SK-N-SH treated with all-trans-retinoic acid at 6 μM for 48 hours (cell line): ENCODE results near the gene GCSH.

ENCODE experiments used
- ATAC-seq: fragments of 200-7000 bp; cut with Tn5 transposase; 3 replicates; pipeline ENCODE4 v1.9.1; 2020; ENCODE audit warnings: mild to moderate bottlenecking, moderate library complexity
- ARNTL ChIP-seq: fragments of 450-650 bp; formaldehyde crosslinking; IDR thresholded peaks from 2 replicates; pipeline ENCODE4 v1.5.0; 2020; ENCODE audit warnings: low read depth, mild to moderate bottlenecking, moderate library complexity, borderline replicate concordance
- BACH2 ChIP-seq: fragments of 250-450 bp; sonication (Bioruptor Pico); IDR thresholded peaks from 2 replicates; pipeline ENCODE4 v1.9.0; 2021; ENCODE audit warnings: mild to moderate bottlenecking, borderline replicate concordance
- CSDC2 ChIP-seq: fragments of 250-450 bp; sonication (Bioruptor Pico); IDR thresholded peaks from 2 replicates; pipeline ENCODE4 v1.5.0; 2020; ENCODE audit warnings: mild to moderate bottlenecking, moderate library complexity
- GLIS3 ChIP-seq: fragments of 250-450 bp; sonication (Bioruptor Pico); IDR thresholded peaks from 2 replicates; pipeline ENCODE4 v1.5.0; 2020; ENCODE audit warnings: mild to moderate bottlenecking, moderate library complexity
- ISL1 ChIP-seq: fragments of 250-450 bp; sonication (Bioruptor Pico); IDR thresholded peaks from 2 replicates; pipeline ENCODE4 v2.1.2; 2022; ENCODE audit warnings: mild to moderate bottlenecking, moderate library complexity
- OSR1 ChIP-seq: fragments of 250-450 bp; sonication (Bioruptor Pico); IDR thresholded peaks from 2 replicates; pipeline ENCODE4 v1.8.0; 2022; ENCODE audit warnings: moderate library complexity, mild to moderate bottlenecking, inconsistent platforms
- RARB ChIP-seq: fragments of 250-450 bp; sonication (Bioruptor Pico); IDR thresholded peaks from 2 replicates; pipeline ENCODE4 v1.8.0; 2021; ENCODE audit warnings: mild to moderate bottlenecking, moderate library complexity
- SNAI2 ChIP-seq: fragments of 250-450 bp; sonication (Bioruptor Pico); IDR thresholded peaks from 2 replicates; pipeline ENCODE4 v1.5.0; 2020; ENCODE audit warnings: mild to moderate bottlenecking, moderate library complexity
- TOX ChIP-seq: fragments of 250-450 bp; sonication (Bioruptor Pico); IDR thresholded peaks from 2 replicates; pipeline ENCODE4 v1.8.0; 2021; ENCODE audit warnings: mild to moderate bottlenecking, moderate library complexity, borderline replicate concordance
- ZC3H10 ChIP-seq: fragments of 250-450 bp; sonication (Bioruptor Pico); IDR thresholded peaks from 2 replicates; pipeline ENCODE4 v1.5.1; 2021; ENCODE audit warnings: mild to moderate bottlenecking, moderate library complexity
- ZFP3 ChIP-seq: fragments of 250-450 bp; sonication (Bioruptor Pico); IDR thresholded peaks from 2 replicates; pipeline ENCODE4 v1.5.0; 2020; ENCODE audit warnings: mild to moderate bottlenecking, moderate library complexity
- ZFP30 ChIP-seq: fragments of 450-650 bp; formaldehyde crosslinking; IDR thresholded peaks from 2 replicates; pipeline ENCODE4 v1.5.0; 2022; ENCODE audit warnings: mild to moderate bottlenecking, moderate library complexity
- ZNF565 ChIP-seq: fragments of 450-650 bp; formaldehyde crosslinking; conservative IDR thresholded peaks from 2 replicates; pipeline ENCODE4 v1.5.0; 2020; ENCODE audit warnings: low read depth, mild to moderate bottlenecking, moderate library complexity
- ZNF70 ChIP-seq: fragments of 450-650 bp; formaldehyde crosslinking; IDR thresholded peaks from 2 replicates; pipeline ENCODE4 v1.5.0; 2020; ENCODE audit warnings: mild to moderate bottlenecking, moderate library complexity
- TF ChIP-seq, protein P1 (sequence below): fragments of 250-450 bp; sonication (Bioruptor Pico); IDR thresholded peaks from 2 replicates; pipeline ENCODE4 v1.8.0; 2020; ENCODE audit warnings: mild to moderate bottlenecking, moderate library complexity, borderline replicate concordance
- TF ChIP-seq, protein P2 (sequence below): fragments of 250-450 bp; sonication (Bioruptor Pico); IDR thresholded peaks from 2 replicates; pipeline ENCODE4 v1.5.0; 2020; ENCODE audit warnings: mild to moderate bottlenecking, moderate library complexity
- TF ChIP-seq, protein P3 (sequence below): fragments of 250-450 bp; sonication (Bioruptor Pico); IDR thresholded peaks from 2 replicates; pipeline ENCODE4 v1.8.0; 2021; ENCODE audit warnings: low read depth, mild to moderate bottlenecking, moderate library complexity, borderline replicate concordance

GCSH gene

DNA sequence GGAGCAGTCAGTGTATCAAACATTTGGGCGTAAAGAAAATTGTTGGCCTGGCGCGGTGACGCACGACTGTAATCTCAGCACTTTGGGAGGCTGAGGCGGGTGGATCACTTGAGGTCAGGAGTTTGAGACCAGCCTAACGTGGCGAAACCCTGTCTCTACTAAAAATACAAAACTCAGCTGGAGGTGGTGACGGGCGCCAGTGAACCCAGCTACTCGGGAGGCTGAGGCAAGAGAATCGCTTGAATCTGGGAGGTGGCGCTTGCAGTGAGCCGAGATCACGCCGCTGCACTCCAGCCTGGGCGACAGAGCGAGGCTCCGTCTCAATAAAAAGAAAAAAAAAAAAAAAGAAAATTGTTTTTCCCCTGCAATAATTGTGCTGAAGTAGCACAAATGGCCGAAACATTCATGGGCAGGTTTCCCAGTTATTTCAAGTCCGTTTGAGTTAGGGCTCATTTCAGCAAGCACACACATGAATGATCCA lies 1.4 kb downstream of the GCSH start:
- ATAC-seq: no peak
- TF ChIP-seq TOX (no peak), ZFP3 (CRISPR knock-in tag) (no peak), CSDC2 (CRISPR knock-in tag) (no peak), ISL1 (CRISPR knock-in tag) (no peak), ZNF70 (CRISPR knock-in tag) (no peak), OSR1 (no peak), ZC3H10 (CRISPR knock-in tag) (no peak), ZNF565 (no peak), RARB (CRISPR knock-in tag) (no peak), ARNTL (no peak), ZFP30 (CRISPR knock-in tag) (no peak), BACH2 (CRISPR knock-in tag) (no peak), SNAI2 (CRISPR knock-in tag) (no peak), GLIS3 (no peak)
- TF ChIP-seq, protein P1, sequence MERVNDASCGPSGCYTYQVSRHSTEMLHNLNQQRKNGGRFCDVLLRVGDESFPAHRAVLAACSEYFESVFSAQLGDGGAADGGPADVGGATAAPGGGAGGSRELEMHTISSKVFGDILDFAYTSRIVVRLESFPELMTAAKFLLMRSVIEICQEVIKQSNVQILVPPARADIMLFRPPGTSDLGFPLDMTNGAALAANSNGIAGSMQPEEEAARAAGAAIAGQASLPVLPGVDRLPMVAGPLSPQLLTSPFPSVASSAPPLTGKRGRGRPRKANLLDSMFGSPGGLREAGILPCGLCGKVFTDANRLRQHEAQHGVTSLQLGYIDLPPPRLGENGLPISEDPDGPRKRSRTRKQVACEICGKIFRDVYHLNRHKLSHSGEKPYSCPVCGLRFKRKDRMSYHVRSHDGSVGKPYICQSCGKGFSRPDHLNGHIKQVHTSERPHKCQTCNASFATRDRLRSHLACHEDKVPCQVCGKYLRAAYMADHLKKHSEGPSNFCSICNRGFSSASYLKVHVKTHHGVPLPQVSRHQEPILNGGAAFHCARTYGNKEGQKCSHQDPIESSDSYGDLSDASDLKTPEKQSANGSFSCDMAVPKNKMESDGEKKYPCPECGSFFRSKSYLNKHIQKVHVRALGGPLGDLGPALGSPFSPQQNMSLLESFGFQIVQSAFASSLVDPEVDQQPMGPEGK: no peak
- TF ChIP-seq, protein P2, sequence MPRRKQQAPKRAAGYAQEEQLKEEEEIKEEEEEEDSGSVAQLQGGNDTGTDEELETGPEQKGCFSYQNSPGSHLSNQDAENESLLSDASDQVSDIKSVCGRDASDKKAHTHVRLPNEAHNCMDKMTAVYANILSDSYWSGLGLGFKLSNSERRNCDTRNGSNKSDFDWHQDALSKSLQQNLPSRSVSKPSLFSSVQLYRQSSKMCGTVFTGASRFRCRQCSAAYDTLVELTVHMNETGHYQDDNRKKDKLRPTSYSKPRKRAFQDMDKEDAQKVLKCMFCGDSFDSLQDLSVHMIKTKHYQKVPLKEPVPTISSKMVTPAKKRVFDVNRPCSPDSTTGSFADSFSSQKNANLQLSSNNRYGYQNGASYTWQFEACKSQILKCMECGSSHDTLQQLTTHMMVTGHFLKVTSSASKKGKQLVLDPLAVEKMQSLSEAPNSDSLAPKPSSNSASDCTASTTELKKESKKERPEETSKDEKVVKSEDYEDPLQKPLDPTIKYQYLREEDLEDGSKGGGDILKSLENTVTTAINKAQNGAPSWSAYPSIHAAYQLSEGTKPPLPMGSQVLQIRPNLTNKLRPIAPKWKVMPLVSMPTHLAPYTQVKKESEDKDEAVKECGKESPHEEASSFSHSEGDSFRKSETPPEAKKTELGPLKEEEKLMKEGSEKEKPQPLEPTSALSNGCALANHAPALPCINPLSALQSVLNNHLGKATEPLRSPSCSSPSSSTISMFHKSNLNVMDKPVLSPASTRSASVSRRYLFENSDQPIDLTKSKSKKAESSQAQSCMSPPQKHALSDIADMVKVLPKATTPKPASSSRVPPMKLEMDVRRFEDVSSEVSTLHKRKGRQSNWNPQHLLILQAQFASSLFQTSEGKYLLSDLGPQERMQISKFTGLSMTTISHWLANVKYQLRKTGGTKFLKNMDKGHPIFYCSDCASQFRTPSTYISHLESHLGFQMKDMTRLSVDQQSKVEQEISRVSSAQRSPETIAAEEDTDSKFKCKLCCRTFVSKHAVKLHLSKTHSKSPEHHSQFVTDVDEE (CRISPR knock-in tag): no peak
- TF ChIP-seq, protein P3, sequence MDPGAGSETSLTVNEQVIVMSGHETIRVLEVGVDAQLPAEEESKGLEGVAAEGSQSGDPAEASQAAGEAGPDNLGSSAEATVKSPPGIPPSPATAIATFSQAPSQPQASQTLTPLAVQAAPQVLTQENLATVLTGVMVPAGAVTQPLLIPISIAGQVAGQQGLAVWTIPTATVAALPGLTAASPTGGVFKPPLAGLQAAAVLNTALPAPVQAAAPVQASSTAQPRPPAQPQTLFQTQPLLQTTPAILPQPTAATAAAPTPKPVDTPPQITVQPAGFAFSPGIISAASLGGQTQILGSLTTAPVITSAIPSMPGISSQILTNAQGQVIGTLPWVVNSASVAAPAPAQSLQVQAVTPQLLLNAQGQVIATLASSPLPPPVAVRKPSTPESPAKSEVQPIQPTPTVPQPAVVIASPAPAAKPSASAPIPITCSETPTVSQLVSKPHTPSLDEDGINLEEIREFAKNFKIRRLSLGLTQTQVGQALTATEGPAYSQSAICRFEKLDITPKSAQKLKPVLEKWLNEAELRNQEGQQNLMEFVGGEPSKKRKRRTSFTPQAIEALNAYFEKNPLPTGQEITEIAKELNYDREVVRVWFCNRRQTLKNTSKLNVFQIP (CRISPR knock-in tag): no peak

DNA sequence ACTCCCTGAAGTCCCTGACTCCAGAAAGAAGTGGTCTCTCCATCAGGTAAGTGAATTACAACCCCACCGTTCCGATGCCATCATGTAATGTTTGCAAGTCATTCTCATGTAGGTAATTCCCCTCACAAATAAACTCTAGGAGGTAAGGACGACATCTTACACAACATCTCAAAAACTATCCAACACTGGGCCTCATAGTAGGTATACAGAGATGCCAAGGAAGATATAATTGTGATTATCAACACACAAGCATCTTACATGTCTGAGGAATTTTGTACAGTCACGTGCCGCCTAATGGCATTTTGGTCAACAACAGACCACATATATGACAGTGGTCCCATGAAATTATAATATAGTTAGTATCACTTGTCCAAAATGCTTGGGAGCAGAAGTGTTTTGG lies 7.4 kb downstream of the GCSH start:
- TF ChIP-seq OSR1: no peak
- TF ChIP-seq ZNF70 (CRISPR knock-in tag): no peak
- TF ChIP-seq, protein P3 (CRISPR knock-in tag): no peak
- no peak for TF ChIP-seq ARNTL
- TF ChIP-seq RARB (CRISPR knock-in tag): no peak
- no peak for TF ChIP-seq BACH2 (CRISPR knock-in tag)
- TF ChIP-seq ZNF565: no peak
- TF ChIP-seq SNAI2 (CRISPR knock-in tag): no peak
- no peak for TF ChIP-seq ZFP30 (CRISPR knock-in tag)
- TF ChIP-seq ZC3H10 (CRISPR knock-in tag): no peak
- TF ChIP-seq CSDC2 (CRISPR knock-in tag): no peak
- no peak for TF ChIP-seq ISL1 (CRISPR knock-in tag)
- TF ChIP-seq, protein P1: no peak
- TF ChIP-seq, protein P2 (CRISPR knock-in tag): no peak
- TF ChIP-seq TOX: no peak
- TF ChIP-seq ZFP3 (CRISPR knock-in tag): no peak
- no peak for ATAC-seq
